C4-2B (cell line): ENCODE results near the gene CARMIL1.

ENCODE experiments used
- ZFX ChIP-seq: fragments of 450-650 bp; IDR thresholded peaks from 2 replicates; pipeline ENCODE4 v1.6.1; 2017
- TF ChIP-seq, protein P1 (sequence below): fragments of 450-650 bp; conservative IDR thresholded peaks from 2 replicates; pipeline ENCODE4 v1.5.1; 2017; ENCODE audit warnings: mild to moderate bottlenecking

- TF ChIP-seq, protein P1, sequence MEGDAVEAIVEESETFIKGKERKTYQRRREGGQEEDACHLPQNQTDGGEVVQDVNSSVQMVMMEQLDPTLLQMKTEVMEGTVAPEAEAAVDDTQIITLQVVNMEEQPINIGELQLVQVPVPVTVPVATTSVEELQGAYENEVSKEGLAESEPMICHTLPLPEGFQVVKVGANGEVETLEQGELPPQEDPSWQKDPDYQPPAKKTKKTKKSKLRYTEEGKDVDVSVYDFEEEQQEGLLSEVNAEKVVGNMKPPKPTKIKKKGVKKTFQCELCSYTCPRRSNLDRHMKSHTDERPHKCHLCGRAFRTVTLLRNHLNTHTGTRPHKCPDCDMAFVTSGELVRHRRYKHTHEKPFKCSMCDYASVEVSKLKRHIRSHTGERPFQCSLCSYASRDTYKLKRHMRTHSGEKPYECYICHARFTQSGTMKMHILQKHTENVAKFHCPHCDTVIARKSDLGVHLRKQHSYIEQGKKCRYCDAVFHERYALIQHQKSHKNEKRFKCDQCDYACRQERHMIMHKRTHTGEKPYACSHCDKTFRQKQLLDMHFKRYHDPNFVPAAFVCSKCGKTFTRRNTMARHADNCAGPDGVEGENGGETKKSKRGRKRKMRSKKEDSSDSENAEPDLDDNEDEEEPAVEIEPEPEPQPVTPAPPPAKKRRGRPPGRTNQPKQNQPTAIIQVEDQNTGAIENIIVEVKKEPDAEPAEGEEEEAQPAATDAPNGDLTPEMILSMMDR: no peak
- TF ChIP-seq ZFX: no peak
These were observed 245.9 kb downstream of the CARMIL1 start for GRCh38 chr6:25525078-25525477.
